ENCODE data around the gene RAX2.

Gene RAX2

DNA sequence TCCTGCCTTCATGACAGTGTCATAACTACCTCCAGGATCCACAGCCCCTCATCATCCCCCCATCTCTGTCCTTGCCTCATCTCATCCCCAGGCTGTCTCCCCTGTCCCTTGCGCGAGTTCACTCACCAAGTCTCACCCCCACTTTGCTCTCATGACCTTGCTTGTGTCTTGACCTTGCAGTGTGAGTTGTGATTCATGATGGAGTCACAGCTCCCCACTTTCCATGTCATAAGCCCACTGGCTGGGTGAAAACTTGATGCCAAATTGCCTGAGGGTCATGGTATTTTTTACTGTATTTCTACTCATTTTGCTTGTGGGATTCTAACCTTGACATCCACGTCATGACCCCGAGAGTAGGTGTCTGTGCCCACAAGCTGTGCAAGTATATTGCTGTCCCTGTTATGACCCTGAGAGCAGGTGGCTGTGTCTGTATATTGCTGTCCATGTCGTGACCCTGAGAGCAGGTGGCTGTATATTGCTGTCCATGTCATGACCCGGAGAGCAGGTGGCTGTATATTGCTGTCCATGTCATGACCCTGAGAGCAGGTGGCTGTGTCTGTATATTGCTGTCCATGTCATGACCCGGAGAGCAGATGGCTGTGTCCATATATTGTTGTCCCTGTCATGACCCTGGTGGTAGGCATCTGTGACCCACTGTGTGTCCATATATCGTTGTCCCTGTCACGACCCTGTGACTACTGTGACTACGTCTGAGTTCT is 34.4 kb downstream of the RAX2 start:
- TF ChIP-seq CTCF (IDR thresholded peaks at IDR 0.05; ENCODE audit: extremely low read depth, missing control alignments), result no peak
- DNase-seq (ENCODE audit: low spot score), result no peak

GRCh38 chr19:3736106-3736724 is 35.8 kb downstream of the RAX2 start:
- no peak for TF ChIP-seq CTCF (IDR thresholded peaks at IDR 0.05; ENCODE audit: extremely low read depth, missing control alignments)
- DNase-seq (ENCODE audit: low spot score), result no peak

GRCh38 chr19:3734310-3734600 is 37.8 kb downstream of the RAX2 start:
- TF ChIP-seq CTCF (IDR thresholded peaks at IDR 0.05; ENCODE audit: extremely low read depth, missing control alignments), result no peak

DNA sequence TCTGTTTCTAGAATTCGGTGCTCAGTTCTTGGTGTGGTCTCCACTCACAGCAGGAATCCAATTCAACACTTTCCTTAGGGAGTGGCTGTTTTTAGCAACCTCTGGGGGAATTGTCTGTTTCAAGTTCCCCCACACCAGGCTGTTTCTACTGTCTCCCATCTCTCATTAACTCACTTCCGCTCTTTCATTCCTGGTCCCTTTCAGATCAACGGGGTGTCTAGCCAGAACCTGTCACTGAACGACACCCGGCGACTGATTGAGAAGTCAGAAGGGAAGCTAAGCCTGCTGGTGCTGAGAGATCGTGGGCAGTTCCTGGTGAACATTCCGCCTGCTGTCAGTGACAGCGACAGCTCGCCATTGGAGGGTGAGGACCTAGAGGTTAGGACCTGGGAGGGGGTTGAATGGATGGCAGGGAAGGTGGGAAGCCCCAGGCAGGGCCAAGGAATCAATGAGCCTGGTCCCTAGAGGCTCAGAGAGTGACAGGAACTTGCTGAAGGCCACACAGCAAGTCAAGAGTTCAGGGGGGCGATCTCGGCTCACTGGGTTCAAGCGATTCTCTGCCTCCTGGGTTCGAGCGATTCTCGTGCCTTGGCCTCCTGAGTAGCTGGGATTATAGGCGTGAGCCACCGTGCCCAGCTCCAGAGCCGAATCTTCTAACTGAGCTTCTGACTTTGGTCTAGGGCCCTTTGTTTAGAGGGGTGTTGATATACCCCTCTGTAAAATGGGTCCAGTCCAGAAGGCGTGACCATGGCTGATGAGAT is 38.3 kb downstream of the RAX2 start:
- DNase-seq (ENCODE audit: low spot score), result no peak
- TF ChIP-seq CTCF (IDR thresholded peaks at IDR 0.05; ENCODE audit: extremely low read depth, missing control alignments), result no peak

More at GRCh38 chr19:3734310-3734600, 37.8 kb downstream of the RAX2 start:
- no peak for DNase-seq (ENCODE audit: low spot score)

- no peak for TF ChIP-seq CTCF (IDR thresholded peaks at IDR 0.05; ENCODE audit: extremely low read depth, missing control alignments)
- no peak for DNase-seq (ENCODE audit: low spot score)
These were observed 39.9 kb downstream of the RAX2 start for GRCh38 chr19:3732108-3732507.

DNA sequence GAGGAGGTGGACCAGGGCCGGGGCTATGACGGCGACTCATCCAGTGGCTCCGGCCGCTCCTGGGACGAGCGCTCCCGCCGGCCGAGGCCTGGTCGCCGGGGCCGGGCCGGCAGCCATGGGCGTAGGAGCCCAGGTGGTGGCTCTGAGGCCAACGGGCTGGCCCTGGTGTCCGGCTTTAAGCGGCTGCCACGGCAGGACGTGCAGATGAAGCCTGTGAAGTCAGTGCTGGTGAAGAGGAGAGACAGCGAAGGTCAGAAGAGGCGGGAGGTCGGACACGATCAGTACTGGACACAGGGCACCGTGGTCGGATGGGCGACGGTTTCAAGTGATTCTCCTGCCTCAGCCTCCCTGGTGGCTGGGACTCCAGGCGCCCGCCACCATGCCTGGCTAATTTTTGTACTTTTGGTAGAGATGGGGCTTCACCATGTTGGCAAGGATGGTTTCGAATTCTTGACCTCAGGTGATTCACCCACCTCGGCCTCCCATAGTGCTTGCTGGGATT is 41.5 kb downstream of the RAX2 start:
- TF ChIP-seq CTCF (IDR thresholded peaks at IDR 0.05; ENCODE audit: extremely low read depth, missing control alignments), result no peak
- DNase-seq (ENCODE audit: low spot score), result no peak

Measured in GM20000 (cell line).